ENCODE measurements around the gene TXNDC2.

DNA sequence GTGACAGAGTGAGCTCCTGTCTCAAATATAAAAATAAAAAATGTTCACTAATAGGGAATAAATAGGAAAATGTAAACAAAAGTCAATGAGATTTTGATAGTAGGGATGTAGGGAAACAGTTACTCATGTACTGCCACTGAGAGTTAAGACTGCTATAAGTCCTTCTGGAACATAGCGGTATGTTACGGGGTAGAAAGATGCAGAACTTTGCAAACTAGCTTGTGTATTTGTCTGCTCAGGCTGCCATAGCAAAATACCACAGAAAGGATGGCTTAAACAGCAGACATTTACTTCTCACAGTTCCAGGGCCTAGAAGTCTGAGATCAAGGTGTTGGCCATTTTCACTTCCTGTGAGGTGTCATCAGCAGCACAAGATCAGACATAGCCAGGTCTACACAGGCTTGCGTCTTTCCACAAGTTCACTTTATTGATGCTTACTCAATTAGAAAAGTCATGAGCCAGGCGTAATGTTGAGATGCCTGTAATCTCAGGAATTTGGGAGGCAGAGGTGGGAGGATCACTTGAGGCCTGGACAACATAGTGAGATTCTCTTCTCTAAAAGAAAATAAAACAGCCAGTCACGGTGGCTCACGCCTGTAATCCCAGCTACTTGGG lies 8.8 kb downstream of the TXNDC2 start:
- TF ChIP-seq, protein P1, sequence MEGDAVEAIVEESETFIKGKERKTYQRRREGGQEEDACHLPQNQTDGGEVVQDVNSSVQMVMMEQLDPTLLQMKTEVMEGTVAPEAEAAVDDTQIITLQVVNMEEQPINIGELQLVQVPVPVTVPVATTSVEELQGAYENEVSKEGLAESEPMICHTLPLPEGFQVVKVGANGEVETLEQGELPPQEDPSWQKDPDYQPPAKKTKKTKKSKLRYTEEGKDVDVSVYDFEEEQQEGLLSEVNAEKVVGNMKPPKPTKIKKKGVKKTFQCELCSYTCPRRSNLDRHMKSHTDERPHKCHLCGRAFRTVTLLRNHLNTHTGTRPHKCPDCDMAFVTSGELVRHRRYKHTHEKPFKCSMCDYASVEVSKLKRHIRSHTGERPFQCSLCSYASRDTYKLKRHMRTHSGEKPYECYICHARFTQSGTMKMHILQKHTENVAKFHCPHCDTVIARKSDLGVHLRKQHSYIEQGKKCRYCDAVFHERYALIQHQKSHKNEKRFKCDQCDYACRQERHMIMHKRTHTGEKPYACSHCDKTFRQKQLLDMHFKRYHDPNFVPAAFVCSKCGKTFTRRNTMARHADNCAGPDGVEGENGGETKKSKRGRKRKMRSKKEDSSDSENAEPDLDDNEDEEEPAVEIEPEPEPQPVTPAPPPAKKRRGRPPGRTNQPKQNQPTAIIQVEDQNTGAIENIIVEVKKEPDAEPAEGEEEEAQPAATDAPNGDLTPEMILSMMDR (IDR thresholded peaks at IDR 0.05) = no peak
- no peak for TF ChIP-seq ZFX (IDR thresholded peaks at IDR 0.05; ENCODE audit: borderline replicate concordance)
